LNCaP clone FGC (cell line): Measurements from ENCODE around the gene TARS1.
A peak's percentile ranks its signal among the peaks of the same experiment; 100 is the strongest.

ENCODE experiments used
- DNase-seq: peaks from one replicate; pipeline ENCODE4 v3.0.0-alpha.2; 2011; ENCODE audit warnings: low read depth
- H3K4me3 ChIP-seq: 2 replicates; pipeline ENCODE4 v1.5.1; 2011; ENCODE audit warnings: mild to moderate bottlenecking, low read depth, low read length, control low read depth
- CTCF ChIP-seq: IDR thresholded peaks from 2 replicates; pipeline ENCODE4 v1.5.1; 2012; ENCODE audit warnings: mild to moderate bottlenecking; ENCODE audit not compliant: control insufficient read depth, insufficient read depth; ENCODE audit errors: extremely low read depth

TARS1 gene

GRCh38 chr5:33440482-33441240 lies at the start of gene TARS1:
TSS of gene TARS1 (plus strand) at chr5:33440965. CDS start at chr5:33441087, 122 bp downstream.
- no peak for TF ChIP-seq CTCF
- peak within 1 kb of the TSS; percentile 87 for H3K4me3 ChIP-seq
- DNase-seq = peak; percentile 100

GRCh38 chr5:33398501-33398900 lies 42.3 kb upstream of the TARS1 start:
- TF ChIP-seq CTCF = no peak
- no peak overlapping the region for H3K4me3 ChIP-seq
- DNase-seq = no peak

- no peak overlapping the region for H3K4me3 ChIP-seq
- no peak for DNase-seq
- no peak for TF ChIP-seq CTCF
These were observed 40.1 kb upstream of the TARS1 start for GRCh38 chr5:33400675-33401074.

GRCh38 chr5:33401482-33402390 lies 39.0 kb upstream of the TARS1 start:
- no peak for DNase-seq
- TF ChIP-seq CTCF = no peak
- H3K4me3 ChIP-seq = no peak overlapping the region

- DNase-seq = no peak
- TF ChIP-seq CTCF = no peak
- H3K4me3 ChIP-seq = no peak overlapping the region
These were observed 37.6 kb upstream of the TARS1 start for GRCh38 chr5:33403187-33403586.

- TF ChIP-seq CTCF = no peak
- H3K4me3 ChIP-seq = no peak overlapping the region
- no peak for DNase-seq
These were observed 31.9 kb upstream of the TARS1 start for GRCh38 chr5:33408816-33409215.
